Measurements from ENCODE around the gene NOLC1.

NOLC1 gene

DNA sequence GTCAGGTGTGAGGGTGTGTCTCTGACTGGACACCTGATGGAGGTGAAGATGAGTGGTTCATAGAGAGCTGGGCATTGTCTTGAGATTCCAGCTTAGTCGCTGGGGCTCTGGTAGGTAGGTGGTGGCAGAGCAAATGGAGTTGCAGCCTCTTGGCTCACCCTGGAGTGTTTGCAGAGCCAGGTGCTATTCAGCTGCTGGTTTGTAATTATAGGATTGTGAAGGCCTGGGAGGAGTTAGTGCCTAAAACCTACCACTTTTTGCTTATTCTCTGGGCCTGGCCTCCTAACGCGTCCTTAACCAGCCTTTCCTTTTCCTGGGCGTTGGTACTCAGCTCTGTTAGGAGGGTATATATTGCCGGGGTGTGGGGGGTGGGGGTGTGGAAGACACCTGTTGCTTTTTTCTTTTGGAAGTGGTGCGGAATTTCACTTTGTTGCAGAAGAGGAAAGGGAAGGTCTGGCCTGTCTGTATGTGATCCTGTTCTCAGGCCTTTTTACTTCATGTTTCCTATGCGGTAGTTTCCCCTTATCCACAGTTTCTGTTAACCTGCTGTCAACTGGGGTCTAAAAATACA, 16.1 kb upstream of the NOLC1 start:
- no peak overlapping the region; the same call in 1 of the 2 replicates for H3K27ac ChIP-seq
- TF ChIP-seq, protein P1, sequence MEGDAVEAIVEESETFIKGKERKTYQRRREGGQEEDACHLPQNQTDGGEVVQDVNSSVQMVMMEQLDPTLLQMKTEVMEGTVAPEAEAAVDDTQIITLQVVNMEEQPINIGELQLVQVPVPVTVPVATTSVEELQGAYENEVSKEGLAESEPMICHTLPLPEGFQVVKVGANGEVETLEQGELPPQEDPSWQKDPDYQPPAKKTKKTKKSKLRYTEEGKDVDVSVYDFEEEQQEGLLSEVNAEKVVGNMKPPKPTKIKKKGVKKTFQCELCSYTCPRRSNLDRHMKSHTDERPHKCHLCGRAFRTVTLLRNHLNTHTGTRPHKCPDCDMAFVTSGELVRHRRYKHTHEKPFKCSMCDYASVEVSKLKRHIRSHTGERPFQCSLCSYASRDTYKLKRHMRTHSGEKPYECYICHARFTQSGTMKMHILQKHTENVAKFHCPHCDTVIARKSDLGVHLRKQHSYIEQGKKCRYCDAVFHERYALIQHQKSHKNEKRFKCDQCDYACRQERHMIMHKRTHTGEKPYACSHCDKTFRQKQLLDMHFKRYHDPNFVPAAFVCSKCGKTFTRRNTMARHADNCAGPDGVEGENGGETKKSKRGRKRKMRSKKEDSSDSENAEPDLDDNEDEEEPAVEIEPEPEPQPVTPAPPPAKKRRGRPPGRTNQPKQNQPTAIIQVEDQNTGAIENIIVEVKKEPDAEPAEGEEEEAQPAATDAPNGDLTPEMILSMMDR (conservative IDR thresholded peaks at IDR 0.05), result no peak

DNA sequence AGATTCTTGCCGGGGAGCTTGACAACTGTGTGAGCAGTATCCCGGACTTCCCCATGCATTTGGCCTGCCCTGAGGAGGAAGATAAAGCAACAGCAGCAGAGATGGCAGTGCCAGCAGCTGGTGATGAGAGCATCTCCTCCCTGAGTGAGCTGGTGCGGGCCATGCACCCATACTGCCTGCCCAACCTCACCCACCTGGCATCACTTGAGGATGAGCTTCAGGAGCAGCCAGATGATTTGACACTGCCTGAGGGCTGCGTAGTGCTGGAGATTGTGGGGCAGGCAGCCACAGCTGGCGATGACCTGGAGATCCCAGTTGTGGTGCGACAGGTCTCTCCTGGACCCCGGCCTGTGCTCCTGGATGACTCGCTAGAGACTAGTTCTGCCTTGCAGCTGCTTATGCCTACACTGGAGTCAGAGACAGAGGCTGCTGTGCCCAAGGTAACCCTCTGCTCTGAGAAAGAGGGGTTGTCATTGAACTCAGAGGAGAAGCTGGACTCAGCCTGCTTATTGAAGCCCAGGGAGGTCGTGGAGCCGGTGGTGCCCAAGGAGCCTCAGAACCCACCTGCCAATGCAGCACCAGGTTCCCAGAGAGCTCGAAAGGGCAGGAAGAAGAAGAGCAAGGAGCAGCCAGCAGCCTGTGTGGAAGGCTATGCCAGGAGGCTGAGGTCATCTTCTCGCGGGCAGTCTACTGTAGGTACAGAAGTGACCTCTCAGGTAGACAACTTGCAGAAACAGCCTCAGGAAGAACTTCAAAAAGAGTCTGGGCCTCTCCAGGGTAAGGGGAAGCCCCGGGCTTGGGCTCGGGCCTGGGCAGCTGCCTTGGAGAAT, 12.7 kb upstream of the NOLC1 start:
- TF ChIP-seq, protein P1 (conservative IDR thresholded peaks at IDR 0.05), result no peak
- H3K27ac ChIP-seq, result no peak overlapping the region

DNA sequence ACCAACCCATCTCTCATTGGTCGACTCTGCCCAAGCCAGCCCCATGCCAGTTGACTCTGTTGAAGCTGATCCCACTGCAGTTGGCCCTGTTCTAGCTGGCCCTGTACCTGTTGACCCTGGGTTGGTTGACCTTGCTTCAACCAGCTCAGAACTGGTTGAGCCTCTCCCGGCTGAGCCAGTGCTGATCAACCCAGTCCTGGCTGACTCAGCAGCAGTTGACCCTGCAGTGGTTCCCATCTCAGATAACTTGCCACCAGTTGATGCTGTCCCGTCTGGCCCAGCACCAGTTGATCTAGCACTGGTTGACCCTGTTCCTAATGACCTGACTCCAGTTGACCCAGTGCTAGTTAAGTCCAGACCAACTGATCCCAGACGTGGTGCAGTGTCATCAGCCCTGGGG, 12.0 kb upstream of the NOLC1 start:
- H3K27ac ChIP-seq, result no peak overlapping the region
- TF ChIP-seq, protein P1 (conservative IDR thresholded peaks at IDR 0.05), result no peak

DNA sequence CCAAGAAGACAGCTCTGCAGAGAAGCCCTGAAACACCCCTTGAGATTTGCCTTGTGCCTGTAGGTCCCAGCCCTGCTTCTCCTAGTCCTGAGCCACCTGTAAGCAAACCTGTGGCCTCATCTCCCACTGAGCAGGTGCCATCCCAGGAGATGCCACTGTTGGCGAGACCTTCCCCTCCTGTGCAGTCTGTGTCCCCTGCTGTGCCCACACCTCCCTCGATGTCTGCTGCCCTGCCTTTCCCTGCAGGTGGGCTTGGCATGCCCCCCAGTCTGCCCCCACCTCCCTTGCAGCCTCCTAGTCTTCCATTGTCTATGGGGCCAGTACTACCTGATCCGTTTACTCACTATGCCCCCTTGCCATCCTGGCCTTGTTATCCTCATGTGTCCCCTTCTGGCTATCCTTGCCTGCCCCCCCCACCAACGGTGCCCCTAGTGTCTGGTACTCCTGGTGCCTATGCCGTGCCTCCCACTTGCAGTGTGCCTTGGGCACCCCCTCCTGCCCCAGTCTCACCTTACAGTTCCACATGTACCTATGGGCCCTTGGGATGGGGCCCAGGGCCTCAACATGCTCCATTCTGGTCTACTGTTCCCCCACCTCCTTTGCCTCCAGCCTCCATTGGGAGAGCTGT, 11.2 kb upstream of the NOLC1 start:
- no peak overlapping the region for H3K27ac ChIP-seq
- TF ChIP-seq, protein P1 (conservative IDR thresholded peaks at IDR 0.05), result no peak

DNA sequence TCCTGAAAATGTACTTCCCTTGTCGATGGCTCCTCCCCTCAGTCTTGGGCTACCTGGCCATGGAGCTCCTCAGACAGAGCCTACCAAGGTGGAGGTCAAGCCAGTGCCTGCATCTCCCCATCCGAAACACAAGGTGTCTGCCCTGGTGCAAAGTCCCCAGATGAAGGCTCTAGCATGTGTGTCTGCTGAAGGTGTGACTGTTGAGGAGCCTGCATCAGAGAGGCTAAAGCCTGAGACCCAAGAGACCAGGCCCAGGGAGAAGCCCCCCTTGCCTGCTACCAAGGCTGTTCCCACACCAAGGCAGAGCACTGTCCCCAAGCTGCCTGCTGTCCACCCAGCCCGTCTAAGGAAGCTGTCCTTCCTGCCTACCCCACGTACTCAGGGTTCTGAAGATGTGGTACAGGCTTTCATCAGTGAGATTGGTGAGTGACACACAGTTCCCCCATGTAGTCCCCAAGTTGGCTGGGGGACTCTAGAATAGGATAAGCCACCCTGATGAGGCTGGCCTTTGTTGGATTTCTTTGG, 10.5 kb upstream of the NOLC1 start:
- TF ChIP-seq, protein P1 (conservative IDR thresholded peaks at IDR 0.05), result no peak
- H3K27ac ChIP-seq, result no peak overlapping the region

DNA sequence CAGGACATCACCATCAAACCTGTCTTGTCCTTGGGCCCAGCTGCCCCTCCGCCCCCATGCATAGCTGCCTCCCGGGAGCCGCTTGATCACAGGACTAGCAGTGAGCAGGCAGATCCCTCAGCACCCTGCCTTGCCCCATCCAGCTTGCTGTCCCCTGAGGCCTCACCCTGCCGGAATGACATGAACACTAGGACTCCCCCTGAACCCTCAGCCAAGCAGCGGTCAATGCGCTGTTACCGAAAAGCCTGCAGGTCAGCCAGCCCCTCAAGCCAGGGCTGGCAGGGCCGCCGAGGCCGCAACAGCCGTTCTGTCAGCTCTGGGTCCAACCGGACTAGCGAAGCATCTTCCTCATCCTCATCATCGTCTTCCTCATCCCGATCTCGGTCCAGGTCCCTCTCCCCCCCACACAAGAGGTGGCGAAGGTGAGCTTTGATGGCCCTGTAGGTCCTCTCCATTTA, 5.2 kb upstream of the NOLC1 start:
- TF ChIP-seq, protein P1 (conservative IDR thresholded peaks at IDR 0.05), result no peak

DNA sequence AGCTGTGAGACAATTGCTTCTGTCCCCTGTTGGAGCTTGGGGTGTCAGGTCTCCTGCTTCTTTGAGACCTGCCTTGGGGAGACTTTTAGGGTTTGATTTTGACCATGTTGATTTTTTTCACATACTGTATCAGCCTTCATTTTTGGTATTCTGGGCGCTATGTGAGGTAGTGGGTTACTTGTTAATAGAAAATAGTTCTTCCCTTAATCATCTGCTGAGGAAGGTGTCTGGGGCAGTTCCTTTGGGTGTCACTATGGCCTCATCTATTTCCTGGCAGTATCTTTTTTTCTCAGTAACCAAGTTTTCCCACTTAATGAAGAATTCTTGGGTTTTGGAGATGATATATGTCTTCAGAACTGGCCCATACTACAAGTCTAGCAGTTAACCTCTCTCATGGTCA, 4.6 kb upstream of the NOLC1 start:
- H3K27ac ChIP-seq, result no peak overlapping the region
- TF ChIP-seq, protein P1 (conservative IDR thresholded peaks at IDR 0.05), result no peak

More for the DNA sequence above, 5.2 kb upstream of the NOLC1 start:
- no peak overlapping the region for H3K27ac ChIP-seq
